ENCODE data around the gene LEF1.

Gene LEF1

DNA sequence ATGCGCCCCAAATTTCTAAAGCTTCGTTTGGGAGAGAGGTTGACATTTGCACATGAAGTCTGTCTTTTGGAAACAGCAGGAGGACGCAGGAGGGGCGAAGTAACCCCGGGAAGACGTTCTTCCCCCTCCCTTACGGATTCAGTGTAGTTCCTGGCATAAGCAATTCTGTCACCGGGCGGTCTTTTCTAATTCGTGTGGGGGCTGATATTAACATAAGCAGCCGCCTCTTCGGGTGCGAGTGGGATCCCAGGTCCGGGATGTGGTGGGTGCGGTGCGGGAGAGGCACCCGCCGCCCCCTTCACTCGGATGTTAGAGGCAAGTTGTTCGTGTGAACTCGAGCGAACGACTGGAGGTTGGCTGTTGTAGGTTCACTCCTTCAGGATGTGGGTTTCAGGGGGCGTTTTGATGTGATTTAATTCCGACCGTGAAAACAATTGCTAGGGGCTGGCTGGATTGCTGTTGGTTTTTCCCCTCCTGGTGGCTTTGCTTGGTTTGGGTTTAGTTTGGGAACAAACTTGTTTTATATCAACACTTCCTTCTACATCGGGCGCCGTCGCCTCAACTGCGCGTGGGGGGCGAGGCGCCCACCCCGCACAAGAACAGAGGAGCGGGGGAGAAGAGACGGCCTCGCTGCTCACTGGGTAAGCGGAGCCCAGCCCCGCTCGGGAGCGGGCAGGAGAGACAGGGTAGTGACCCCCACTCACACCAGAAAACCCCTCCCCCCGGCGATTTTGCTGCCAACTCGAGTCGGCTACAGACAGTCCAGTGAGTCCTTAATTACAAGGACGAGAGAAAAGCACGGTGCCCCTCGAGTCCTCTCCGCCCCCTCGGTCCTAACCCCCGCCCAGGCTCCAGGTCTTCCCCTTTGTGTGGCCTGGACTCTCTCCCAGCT, 2.9 kb upstream of the LEF1 start:
- FAIRE-seq (no peak), DNase-seq (ENCODE audit: insufficient read length, low spot score) (no peak)
- TF ChIP-seq, protein P1, sequence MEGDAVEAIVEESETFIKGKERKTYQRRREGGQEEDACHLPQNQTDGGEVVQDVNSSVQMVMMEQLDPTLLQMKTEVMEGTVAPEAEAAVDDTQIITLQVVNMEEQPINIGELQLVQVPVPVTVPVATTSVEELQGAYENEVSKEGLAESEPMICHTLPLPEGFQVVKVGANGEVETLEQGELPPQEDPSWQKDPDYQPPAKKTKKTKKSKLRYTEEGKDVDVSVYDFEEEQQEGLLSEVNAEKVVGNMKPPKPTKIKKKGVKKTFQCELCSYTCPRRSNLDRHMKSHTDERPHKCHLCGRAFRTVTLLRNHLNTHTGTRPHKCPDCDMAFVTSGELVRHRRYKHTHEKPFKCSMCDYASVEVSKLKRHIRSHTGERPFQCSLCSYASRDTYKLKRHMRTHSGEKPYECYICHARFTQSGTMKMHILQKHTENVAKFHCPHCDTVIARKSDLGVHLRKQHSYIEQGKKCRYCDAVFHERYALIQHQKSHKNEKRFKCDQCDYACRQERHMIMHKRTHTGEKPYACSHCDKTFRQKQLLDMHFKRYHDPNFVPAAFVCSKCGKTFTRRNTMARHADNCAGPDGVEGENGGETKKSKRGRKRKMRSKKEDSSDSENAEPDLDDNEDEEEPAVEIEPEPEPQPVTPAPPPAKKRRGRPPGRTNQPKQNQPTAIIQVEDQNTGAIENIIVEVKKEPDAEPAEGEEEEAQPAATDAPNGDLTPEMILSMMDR (IDR thresholded peaks at IDR 0.05; ENCODE audit: insufficient read depth, missing control alignments), result no peak

DNA sequence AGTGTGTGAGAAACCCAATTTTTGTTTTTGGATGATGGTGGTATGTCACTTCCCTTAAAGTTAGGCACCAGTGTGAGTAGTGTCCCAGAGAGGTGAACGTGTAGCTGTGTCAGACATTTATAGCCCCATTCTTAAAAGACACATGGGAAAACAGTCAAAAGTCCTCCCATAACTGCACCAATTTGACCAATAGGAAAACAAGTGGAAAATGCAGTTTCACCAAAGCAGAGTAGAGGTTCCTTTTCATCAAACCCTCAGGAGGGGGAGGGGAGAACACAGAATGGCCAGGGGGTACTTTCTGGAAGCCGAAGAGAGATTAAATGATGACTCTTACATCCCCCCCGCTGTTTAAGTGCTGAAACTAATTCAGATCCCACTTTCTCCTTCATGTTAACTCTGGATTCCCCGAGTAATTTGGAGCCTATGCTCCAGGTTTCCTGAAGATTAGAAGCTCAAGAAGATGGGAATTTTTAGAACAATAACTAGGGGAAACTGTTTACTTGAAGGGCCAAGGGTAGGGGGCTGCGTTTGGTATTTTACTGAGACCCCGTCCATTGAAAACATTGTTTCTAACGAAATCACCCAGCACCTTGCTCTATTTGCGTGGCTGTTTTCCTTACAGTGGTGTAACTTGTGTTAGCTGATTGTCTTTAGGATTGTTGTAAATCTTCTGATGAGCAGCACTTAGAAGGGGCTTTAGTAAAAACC, 2.1 kb upstream of the LEF1 start:
- FAIRE-seq (no peak), DNase-seq (ENCODE audit: insufficient read length, low spot score) (no peak)
- TF ChIP-seq, protein P1 (IDR thresholded peaks at IDR 0.05; ENCODE audit: insufficient read depth, missing control alignments), result no peak

DNA sequence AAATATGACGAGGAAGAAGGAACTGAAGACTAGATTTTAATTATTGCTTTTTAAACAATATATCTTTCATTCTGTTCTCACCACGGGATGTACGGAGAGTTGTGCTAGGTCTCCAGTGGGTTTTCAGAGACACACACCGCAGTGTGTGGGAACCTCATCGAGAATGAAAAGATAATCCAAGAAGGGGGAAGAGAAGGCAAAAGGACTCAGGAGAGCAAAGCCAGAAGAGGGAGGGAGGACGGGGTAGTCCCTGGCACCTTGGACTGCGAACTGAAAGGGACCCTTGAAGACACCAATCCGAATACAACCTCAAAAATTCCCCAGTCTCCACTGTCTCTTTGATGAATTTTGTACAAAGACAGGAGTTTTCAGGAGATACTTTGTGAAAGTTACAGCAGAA, 932 bp upstream of the LEF1 start:
- TF ChIP-seq, protein P1 (IDR thresholded peaks at IDR 0.05; ENCODE audit: insufficient read depth, missing control alignments), result no peak
- DNase-seq (ENCODE audit: insufficient read length, low spot score) (no peak), FAIRE-seq (no peak)

DNA sequence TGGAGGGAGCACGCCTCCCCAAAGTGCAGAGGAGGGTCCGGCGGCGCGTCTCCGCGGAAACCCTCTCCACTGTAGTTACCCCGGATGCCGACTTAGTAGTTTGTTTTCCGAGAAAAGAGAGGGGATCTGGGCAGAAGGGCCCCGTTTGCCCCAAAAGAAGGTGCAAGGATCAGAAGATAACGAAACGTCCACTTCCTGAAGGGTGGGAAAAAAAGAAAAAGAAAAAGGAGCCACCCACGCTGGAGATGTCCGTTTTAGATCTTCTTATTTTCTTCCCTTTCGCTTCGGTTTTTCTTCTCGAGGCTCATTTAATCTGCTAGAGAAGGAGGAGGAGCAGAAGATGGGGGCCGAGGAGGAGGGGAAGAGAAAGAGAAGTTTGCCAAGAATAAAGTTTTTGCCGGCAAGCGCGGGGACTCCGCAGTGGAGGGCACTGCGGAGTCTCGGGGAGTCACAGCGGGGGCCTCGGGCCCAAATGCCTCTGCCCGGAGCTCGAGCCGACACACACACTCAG, 517 bp downstream of the LEF1 start:
- TF ChIP-seq, protein P1 (IDR thresholded peaks at IDR 0.05; ENCODE audit: insufficient read depth, missing control alignments), result no peak
- FAIRE-seq (no peak), DNase-seq (ENCODE audit: insufficient read length, low spot score) (no peak)

DNA sequence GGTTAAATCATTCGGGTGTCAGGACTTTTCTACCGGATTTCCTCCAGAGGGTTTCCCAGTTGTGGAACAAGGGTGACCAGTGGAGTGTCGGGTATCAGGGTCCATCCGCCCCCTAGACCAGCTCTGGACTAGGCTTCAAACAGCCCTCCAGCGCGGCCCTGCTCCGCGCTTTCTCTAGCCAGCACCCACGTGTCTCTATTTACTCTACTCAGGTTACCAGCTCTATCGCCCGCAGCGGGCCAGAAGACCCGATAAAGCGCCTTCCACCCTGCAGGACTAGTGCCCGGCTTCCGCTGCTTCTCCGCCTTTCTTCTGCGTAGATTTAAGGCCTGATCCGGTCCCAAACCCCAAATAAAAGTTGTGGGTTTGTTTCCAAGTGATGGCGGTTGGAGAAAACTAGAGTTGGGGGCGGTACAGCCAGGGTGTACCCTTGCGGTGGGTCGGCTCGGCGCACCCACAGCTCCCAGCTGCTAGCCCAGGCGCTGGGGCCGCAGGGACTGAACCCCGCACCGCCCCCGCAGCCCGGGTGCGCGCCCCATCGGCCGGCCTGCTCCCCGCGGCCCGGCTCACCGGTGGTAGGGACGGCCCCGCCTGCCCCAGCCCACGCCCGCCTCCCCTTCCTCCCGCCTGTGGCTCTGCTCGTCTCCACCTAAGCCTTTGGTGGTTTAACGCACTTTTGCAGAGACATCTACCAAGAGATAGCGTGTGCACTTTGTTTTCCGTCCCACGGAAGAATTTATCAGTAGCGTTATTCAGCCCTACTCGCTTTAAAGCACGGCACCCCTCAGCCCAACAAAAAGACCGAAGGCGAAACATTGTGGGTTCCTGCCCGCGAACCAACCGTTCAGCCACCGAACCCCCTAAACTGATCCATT, 2.1 kb downstream of the LEF1 start:
- no peak for FAIRE-seq

DNA sequence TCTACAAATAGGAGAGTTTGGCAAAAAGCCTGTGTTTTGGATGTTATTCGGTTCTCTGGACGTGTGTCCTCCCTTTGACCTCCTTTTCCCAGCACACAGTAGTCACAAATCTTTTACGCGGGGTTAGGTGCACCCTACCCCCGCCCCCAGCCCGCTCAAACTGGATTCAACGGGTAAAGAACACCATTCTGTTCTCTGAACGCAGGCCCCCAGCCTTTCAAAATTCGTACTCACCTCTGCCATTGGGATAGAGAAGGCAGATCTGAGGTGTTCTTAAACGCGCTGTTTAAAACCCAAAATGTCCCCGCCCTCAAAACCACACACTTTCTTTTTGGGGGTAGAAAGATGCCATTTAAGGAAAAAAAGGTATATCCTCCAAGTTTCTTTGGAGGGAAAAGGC, 2.7 kb downstream of the LEF1 start:
- TF ChIP-seq, protein P1 (IDR thresholded peaks at IDR 0.05; ENCODE audit: insufficient read depth, missing control alignments), result no peak
- DNase-seq (ENCODE audit: insufficient read length, low spot score) (no peak), FAIRE-seq (no peak)

More for the DNA sequence above, 2.1 kb downstream of the LEF1 start:
- DNase-seq (ENCODE audit: insufficient read length, low spot score), result no peak
- TF ChIP-seq, protein P1 (IDR thresholded peaks at IDR 0.05; ENCODE audit: insufficient read depth, missing control alignments), result no peak
